ENCODE data around the gene PTPRA.

DNA sequence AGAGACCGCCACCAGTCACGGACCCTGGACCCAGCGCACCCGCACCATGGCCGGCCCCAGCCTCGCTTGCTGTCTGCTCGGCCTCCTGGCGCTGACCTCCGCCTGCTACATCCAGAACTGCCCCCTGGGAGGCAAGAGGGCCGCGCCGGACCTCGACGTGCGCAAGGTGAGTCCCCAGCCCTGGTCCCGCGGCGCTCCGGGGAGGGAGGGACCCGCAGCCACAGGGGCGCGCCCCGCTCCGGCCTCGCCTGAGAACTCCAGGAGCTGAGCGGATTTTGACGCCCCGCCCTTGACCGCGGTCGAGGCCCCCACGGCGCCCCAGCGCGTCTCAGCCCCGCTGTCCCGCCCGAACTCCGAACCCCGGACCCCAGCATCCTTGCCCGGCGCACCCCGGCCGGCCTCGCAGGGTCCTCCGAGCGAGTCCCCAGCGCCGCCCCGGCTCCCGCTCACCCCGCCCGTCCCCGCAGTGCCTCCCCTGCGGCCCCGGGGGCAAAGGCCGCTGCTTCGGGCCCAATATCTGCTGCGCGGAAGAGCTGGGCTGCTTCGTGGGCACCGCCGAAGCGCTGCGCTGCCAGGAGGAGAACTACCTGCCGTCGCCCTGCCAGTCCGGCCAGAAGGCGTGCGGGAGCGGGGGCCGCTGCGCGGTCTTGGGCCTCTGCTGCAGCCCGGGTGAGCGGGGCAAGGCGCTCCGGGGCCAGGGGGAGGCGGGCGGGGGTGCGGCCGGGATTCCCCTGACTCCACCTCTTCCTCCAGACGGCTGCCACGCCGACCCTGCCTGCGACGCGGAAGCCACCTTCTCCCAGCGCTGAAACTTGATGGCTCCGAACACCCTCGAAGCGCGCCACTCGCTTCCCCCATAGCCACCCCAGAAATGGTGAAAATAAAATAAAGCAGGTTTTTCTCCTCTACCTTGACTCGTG is 198.6 kb downstream of the PTPRA start, which contains the start of gene OXT:
- TF ChIP-seq YY1 (IDR thresholded peaks at IDR 0.05; ENCODE audit: insufficient read depth, insufficient read length): no peak
- TF ChIP-seq ZNF274 (IDR thresholded peaks at IDR 0.05; ENCODE audit: low read depth, low read length): no peak
- TF ChIP-seq SUZ12 (IDR thresholded peaks at IDR 0.05; ENCODE audit: extremely low read depth, insufficient read depth, insufficient read length): no peak

Measured in NT2/D1 (cell line).